H1 (cell line): ENCODE measurements around the gene FRMD4B.

Source experiments
- JUND ChIP-seq: IDR thresholded peaks from 2 replicates; pipeline ENCODE4 v1.6.1; 2011; ENCODE audit warnings: mild to moderate bottlenecking, improper control_type of control experiment, low read length
- RXRA ChIP-seq: IDR thresholded peaks from 2 replicates; pipeline ENCODE4 v1.6.1; 2011; ENCODE audit warnings: low read depth, mild to moderate bottlenecking, low read length, moderate library complexity; ENCODE audit not compliant: insufficient read depth
- SP2 ChIP-seq: IDR thresholded peaks from 2 replicates; pipeline ENCODE4 v1.6.1; 2012; ENCODE audit warnings: mild to moderate bottlenecking, low read length, inconsistent platforms
- TF ChIP-seq, protein P1 (sequence below), 3 experiments: IDR thresholded peaks; 1 replicate in 2 of 3; 2 replicates in 1 of 3; pipeline versions ENCODE4 v1.5.1 to v1.6.1; 2011; ENCODE audit warnings: low read length in 3 of 3, mild to moderate bottlenecking in 3 of 3, inconsistent platforms in 2 of 3, low read depth in 1 of 3, moderate library complexity in 1 of 3; ENCODE audit not compliant: insufficient read depth in 1 of 3; ENCODE audit errors: control extremely low read depth in 1 of 3

DNA sequence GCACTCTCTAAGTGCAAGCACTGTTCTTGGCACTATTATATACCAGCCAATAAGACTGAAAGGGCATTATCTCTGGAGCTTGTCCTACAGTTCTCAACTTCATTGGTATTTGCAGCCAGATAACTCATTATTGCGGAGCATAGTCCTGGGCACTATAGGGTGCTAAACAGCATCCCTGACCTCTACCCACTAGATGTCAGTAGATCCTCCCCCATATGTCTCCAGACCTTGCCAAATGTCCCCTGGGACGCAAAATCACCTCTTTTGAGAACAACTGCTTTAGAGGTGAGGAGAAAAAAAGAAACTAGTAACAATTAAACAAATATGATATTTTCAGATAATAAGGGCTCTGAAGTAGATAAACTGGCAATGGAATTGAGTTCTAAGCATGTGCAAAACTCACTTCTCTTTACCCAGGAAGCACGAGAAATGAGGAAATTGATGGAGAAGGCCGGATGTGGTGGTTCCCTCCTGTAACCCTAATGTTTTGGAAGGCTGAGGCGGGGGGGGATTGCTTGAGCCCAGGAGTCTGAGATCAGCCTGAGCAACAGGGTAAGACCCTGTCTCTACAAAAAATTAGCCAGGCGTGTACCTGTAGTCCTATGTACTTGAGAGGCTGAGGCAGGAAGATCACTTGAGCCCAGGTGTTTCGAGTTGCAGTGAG lies 61.4 kb downstream of the FRMD4B start:
- TF ChIP-seq JUND: no peak
- TF ChIP-seq, protein P1, sequence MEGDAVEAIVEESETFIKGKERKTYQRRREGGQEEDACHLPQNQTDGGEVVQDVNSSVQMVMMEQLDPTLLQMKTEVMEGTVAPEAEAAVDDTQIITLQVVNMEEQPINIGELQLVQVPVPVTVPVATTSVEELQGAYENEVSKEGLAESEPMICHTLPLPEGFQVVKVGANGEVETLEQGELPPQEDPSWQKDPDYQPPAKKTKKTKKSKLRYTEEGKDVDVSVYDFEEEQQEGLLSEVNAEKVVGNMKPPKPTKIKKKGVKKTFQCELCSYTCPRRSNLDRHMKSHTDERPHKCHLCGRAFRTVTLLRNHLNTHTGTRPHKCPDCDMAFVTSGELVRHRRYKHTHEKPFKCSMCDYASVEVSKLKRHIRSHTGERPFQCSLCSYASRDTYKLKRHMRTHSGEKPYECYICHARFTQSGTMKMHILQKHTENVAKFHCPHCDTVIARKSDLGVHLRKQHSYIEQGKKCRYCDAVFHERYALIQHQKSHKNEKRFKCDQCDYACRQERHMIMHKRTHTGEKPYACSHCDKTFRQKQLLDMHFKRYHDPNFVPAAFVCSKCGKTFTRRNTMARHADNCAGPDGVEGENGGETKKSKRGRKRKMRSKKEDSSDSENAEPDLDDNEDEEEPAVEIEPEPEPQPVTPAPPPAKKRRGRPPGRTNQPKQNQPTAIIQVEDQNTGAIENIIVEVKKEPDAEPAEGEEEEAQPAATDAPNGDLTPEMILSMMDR (IDR thresholded peaks at IDR 0.05; ENCODE audit: control extremely low read depth in 1 of 3, insufficient read depth in 1 of 3, low read depth in 1 of 3, low read length in 3 of 3): peak; percentile 49 to 83 (median 74)
- TF ChIP-seq SP2: no peak
- no peak for TF ChIP-seq RXRA
